H9 (cell line): Measurements from ENCODE around the gene TMEM120A. TPM values are rescaled to one million over a fixed set of nuclear protein-coding genes. Genes with fewer than 3 reads are reported as not detected.

Experiments
- DNase-seq: peaks from one replicate; pipeline ENCODE4 v3.0.0-alpha.2; 2017
- H2AFZ ChIP-seq: one replicate; pipeline ENCODE4 v1.6.1; 2013; ENCODE audit warnings: mild to moderate bottlenecking, low read length, control low read depth, moderate library complexity
- H2AK5ac ChIP-seq: 2 replicates; pipeline ENCODE4 v1.6.1; 2013; ENCODE audit warnings: low read length, control low read depth, mixed read lengths; ENCODE audit not compliant: insufficient read length
- H2BK120ac ChIP-seq: one replicate; pipeline ENCODE4 v1.6.1; 2013; ENCODE audit warnings: low read depth, mild to moderate bottlenecking, low read length, control low read depth, inconsistent platforms; ENCODE audit not compliant: poor library complexity, severe bottlenecking
- H2BK12ac ChIP-seq: 2 replicates; pipeline ENCODE4 v1.6.1; 2013; ENCODE audit warnings: low read length, control low read depth, mixed read lengths, low read depth; ENCODE audit not compliant: insufficient read length
- H2BK15ac ChIP-seq: 2 replicates; pipeline ENCODE4 v1.6.1; 2013; ENCODE audit warnings: low read depth, low read length, control low read depth
- H2BK20ac ChIP-seq: one replicate; pipeline ENCODE4 v1.6.1; 2013; ENCODE audit warnings: low read depth, mild to moderate bottlenecking, low read length, control low read depth, inconsistent platforms; ENCODE audit not compliant: poor library complexity, severe bottlenecking
- H2BK5ac ChIP-seq: 2 replicates; pipeline ENCODE4 v1.6.1; 2013; ENCODE audit warnings: low read length, control low read depth, mixed read lengths; ENCODE audit not compliant: insufficient read length
- H3K14ac ChIP-seq: 2 replicates; pipeline ENCODE4 v1.6.1; 2013; ENCODE audit warnings: low read length, control low read depth; ENCODE audit not compliant: insufficient read depth
- H3K18ac ChIP-seq: 2 replicates; pipeline ENCODE4 v1.6.1; 2013; ENCODE audit warnings: low read depth, mild to moderate bottlenecking, mixed read lengths, low read length, control low read depth; ENCODE audit not compliant: insufficient read length
- H3K23ac ChIP-seq: 2 replicates; pipeline ENCODE4 v1.6.1; 2013; ENCODE audit warnings: low read length, control low read depth, mixed read lengths, low read depth; ENCODE audit not compliant: insufficient read length
- H3K23me2 ChIP-seq: 2 replicates; pipeline ENCODE4 v1.6.1; 2013; ENCODE audit warnings: low read depth, mild to moderate bottlenecking, mixed read lengths, low read length, control low read depth; ENCODE audit not compliant: insufficient read length, poor library complexity, severe bottlenecking
- H3K27ac ChIP-seq: 2 replicates; pipeline ENCODE4 v1.5.1; 2013; ENCODE audit warnings: low read length, control low read depth, mixed read lengths, low read depth; ENCODE audit not compliant: insufficient read length
- H3K27me3 ChIP-seq: 2 replicates; pipeline ENCODE4 v1.6.1; 2013; ENCODE audit warnings: low read length, control low read depth, inconsistent platforms; ENCODE audit not compliant: insufficient read depth
- H3K4ac ChIP-seq: 2 replicates; pipeline ENCODE4 v1.6.1; 2013; ENCODE audit warnings: low read depth, mild to moderate bottlenecking, control low read depth, inconsistent platforms, low read length, moderate library complexity
- H3K4me1 ChIP-seq: 2 replicates; pipeline ENCODE4 v1.6.1; 2013; ENCODE audit warnings: low read length, control low read depth, inconsistent platforms; ENCODE audit not compliant: insufficient read depth
- H3K4me2 ChIP-seq: 2 replicates; pipeline ENCODE4 v1.6.1; 2013; ENCODE audit warnings: low read length, control low read depth, mixed read lengths; ENCODE audit not compliant: insufficient read length, insufficient read depth
- H3K56ac ChIP-seq: 2 replicates; pipeline ENCODE4 v1.6.1; 2013; ENCODE audit warnings: low read depth, mild to moderate bottlenecking, mixed read lengths, low read length, control low read depth; ENCODE audit not compliant: insufficient read length
- H3K79me1 ChIP-seq: 2 replicates; pipeline ENCODE4 v1.6.1; 2013; ENCODE audit warnings: low read depth, mild to moderate bottlenecking, moderate library complexity, low read length, control low read depth, inconsistent platforms; ENCODE audit not compliant: insufficient read depth, poor library complexity, severe bottlenecking
- H3K79me2 ChIP-seq: 2 replicates; pipeline ENCODE4 v1.6.1; 2013; ENCODE audit warnings: low read length, control low read depth, inconsistent platforms; ENCODE audit not compliant: insufficient read depth
- H3K9ac ChIP-seq: 2 replicates; pipeline ENCODE4 v1.6.1; 2013; ENCODE audit warnings: low read length, control low read depth, mixed read lengths; ENCODE audit not compliant: insufficient read length; ENCODE audit errors: extremely low read depth
- H3K9me3 ChIP-seq: one replicate; pipeline ENCODE4 v1.6.1; 2013; ENCODE audit warnings: low read depth, low read length, inconsistent platforms; ENCODE audit not compliant: control insufficient read depth
- H3T11ph ChIP-seq: one replicate; pipeline ENCODE4 v1.6.1; 2013; ENCODE audit warnings: mild to moderate bottlenecking, low read length, control low read depth, inconsistent platforms
- H4K20me1 ChIP-seq: one replicate; pipeline ENCODE4 v1.6.1; 2013; ENCODE audit not compliant: control insufficient read depth, insufficient read length, insufficient read depth
- H4K5ac ChIP-seq: 2 replicates; pipeline ENCODE4 v1.6.1; 2013; ENCODE audit warnings: low read depth, mild to moderate bottlenecking, mixed read lengths, low read length, control low read depth; ENCODE audit not compliant: insufficient read length
- H4K8ac ChIP-seq: replicated peaks from 2 replicates; pipeline ENCODE4 v1.6.1; 2013; ENCODE audit warnings: low read length, control low read depth, mixed read lengths, low read depth; ENCODE audit not compliant: insufficient read length
- H4K91ac ChIP-seq: 2 replicates; pipeline ENCODE4 v1.6.1; 2013; ENCODE audit warnings: low read depth, mild to moderate bottlenecking, moderate library complexity, mixed read lengths, low read length, control low read depth; ENCODE audit not compliant: insufficient read length
- H3K27ac Mint-ChIP-seq, 3 experiments: 2 replicates in 2 of 3; 3 replicates in 1 of 3; pipeline ENCODE4 v1.8.0; 2020 to 2021; ENCODE audit warnings: mixed read lengths in 3 of 3, mild to moderate bottlenecking in 1 of 3, moderate library complexity in 1 of 3
- H3K27me3 Mint-ChIP-seq: 2 replicates; pipeline ENCODE4 v1.8.0; 2021; ENCODE audit warnings: low read depth, mild to moderate bottlenecking, moderate library complexity, mixed read lengths
- H3K36me3 Mint-ChIP-seq, 3 experiments: 2 replicates in 2 of 3; 3 replicates in 1 of 3; pipeline ENCODE4 v1.8.0; 2020 to 2021; ENCODE audit warnings: low read depth in 3 of 3, mixed read lengths in 3 of 3; ENCODE audit not compliant: insufficient read depth in 1 of 3
- H3K4me1 Mint-ChIP-seq, 2 experiments: 2 replicates each; pipeline ENCODE4 v1.8.0; 2020; ENCODE audit warnings: mixed read lengths in 2 of 2
- H3K4me3 Mint-ChIP-seq, 2 experiments: 2 replicates in 1 of 2; 3 replicates in 1 of 2; pipeline ENCODE4 v1.8.0; 2020 to 2021; ENCODE audit warnings: mild to moderate bottlenecking in 2 of 2, mixed read lengths in 2 of 2, moderate library complexity in 1 of 2
- H3K9me3 Mint-ChIP-seq, 2 experiments: 2 replicates in 1 of 2; 3 replicates in 1 of 2; pipeline ENCODE4 v1.8.0; 2020; ENCODE audit warnings: mild to moderate bottlenecking in 2 of 2, mixed read lengths in 2 of 2, moderate library complexity in 1 of 2
- CTCF ChIP-seq: fragments of 200-600 bp; sonication (generic); conservative IDR thresholded peaks from 3 replicates; pipeline ENCODE4 v1.8.0; 2021; ENCODE audit warnings: antibody characterized with exemption, mild to moderate bottlenecking
- WGBS: extraction: QIAGEN DNeasy Blood & Tissue Kit; methylation state at CpG from one replicate; pipeline ENCODE4 v1.1.7; 2013; ENCODE audit warnings: missing lambda C conversion rate, low lambda C conversion rate, mixed read lengths; ENCODE audit not compliant: insufficient read length; ENCODE audit errors: extremely low coverage; 5-methylcytosine and 5-hydroxymethylcytosine counted together
- total RNA-seq: library from RNA; stranded (reverse); gene quantifications from 2 replicates; pipeline ENCODE4 v1.2.1, GENCODE V29; 2021

The TMEM120A gene
- total RNA-seq, 1 experiment from 2014 or later, result 30.0 TPM

- no peak overlapping the region for H2BK12ac ChIP-seq
- no peak overlapping the region for H4K8ac ChIP-seq
- H3K4me1 ChIP-seq, result no peaks in the 10 kb centered on the region
- H3T11ph ChIP-seq, result no peak overlapping the region
- Mint-ChIP-seq H3K4me1 (peaks cover 13 to 16% of the 10 kb centered on the region in 2 experiments), H3K9me3 (no peaks in the 10 kb centered on the region), H3K36me3 (peaks cover 18 to 53% (median 45%) of the 10 kb centered on the region in 3 experiments; a peak in 6 of 7 replicates), H3K4me3 (no peak overlapping the region), H3K27me3 (no peaks in the 10 kb centered on the region), H3K27ac (no peak overlapping the region)
- no peak overlapping the region for H2BK20ac ChIP-seq
- TF ChIP-seq CTCF, result no peak
- H3K9me3 ChIP-seq, result no peaks in the 10 kb centered on the region
- H2BK120ac ChIP-seq, result no peak overlapping the region
- H3K23me2 ChIP-seq, result no peaks in the 10 kb centered on the region
- H3K14ac ChIP-seq, result no peak overlapping the region
- no peak overlapping the region for H2AK5ac ChIP-seq
- no peak overlapping the region for H3K9ac ChIP-seq
- no peak overlapping the region for H2BK15ac ChIP-seq
- H3K4me2 ChIP-seq, result no peak overlapping the region
- H4K91ac ChIP-seq, result no peak overlapping the region
- H4K5ac ChIP-seq, result no peak overlapping the region
- no peak overlapping the region for H3K18ac ChIP-seq
- DNase-seq, result no peak
- no peak overlapping the region for H2BK5ac ChIP-seq
- no peaks in the 10 kb centered on the region for H4K20me1 ChIP-seq
- H3K4ac ChIP-seq, result no peak overlapping the region
- H3K79me1 ChIP-seq, result no peaks in the 10 kb centered on the region
- H2AFZ ChIP-seq, result no peak overlapping the region
- no peaks in the 10 kb centered on the region for H3K27me3 ChIP-seq
- WGBS, result no CpG with 5 or more reads among the region's 6 CpGs
- no peaks in the 10 kb centered on the region for H3K79me2 ChIP-seq
- H3K27ac ChIP-seq, result no peak overlapping the region
- H3K23ac ChIP-seq, result no peak overlapping the region
- no peak overlapping the region for H3K56ac ChIP-seq
Observed at GRCh38 chr7:75960372-75960771, 34.0 kb downstream of the TMEM120A start.
